K562 (cell line): ENCODE results near the gene EPHB4. TPM values are rescaled to one million over a fixed set of nuclear protein-coding genes. Genes with fewer than 3 reads are reported as not detected.

Experiments
- ATAC-seq: fragments of 200-7000 bp; cut with Tn5 transposase; 3 replicates; pipeline ENCODE4 v1.9.1; 2020; ENCODE audit warnings: moderate library complexity
- BruUV-seq: library from RNA; stranded (reverse); fragments of 400-500 nt; replicated peaks from 2 replicates; lab custom pipeline; 2021; lab: Mats Ljungman, UMichigan
- CTCF ChIA-PET: fragments of 300-600 bp; formaldehyde crosslinking; extraction: SDS; loops from one replicate; lab custom pipeline; 2021; ENCODE audit warnings: low intra/inter-chr PET ratio; lab: Yijun Ruan, JAX
- POLR2A ChIA-PET: fragments of 300-600, 350-650 bp; sonication (Branson Sonifier 250); formaldehyde crosslinking; extraction: SDS; loops from one replicate; lab custom pipeline; 2021; ENCODE audit warnings: antibody characterized with exemption, inconsistent platforms; lab: Yijun Ruan, JAX
- DNase-seq, 4 experiments: peaks; one replicate each; pipeline versions ENCODE4 v3.0.0 to v3.0.0-alpha.2; 2011 to 2018; ENCODE audit warnings: low spot score in 3 of 4, mixed read lengths in 3 of 4; ENCODE audit errors: extremely low read depth in 1 of 4
- FAIRE-seq: peaks from 2 replicates; lab custom pipeline; 2011; peaks lifted over from hg19 to GRCh38; lab: Jason Lieb, UNC
- H2AFZ ChIP-seq: 2 replicates; pipeline ENCODE4 v1.6.0; 2011; ENCODE audit warnings: low read depth, low read length, control low read depth, inconsistent platforms
- H3K27ac ChIP-seq: fragments of 200-600 bp; 3 replicates; pipeline ENCODE4 v1.8.0; 2011; ENCODE audit warnings: low read depth, mild to moderate bottlenecking, control low read depth, inconsistent platforms, low read length, moderate library complexity, mixed read lengths; ENCODE audit errors: extremely low read depth
- H3K27me3 ChIP-seq, 2 experiments: fragments of 300-600 bp in 1 of 2; 2 replicates in 1 of 2; 3 replicates in 1 of 2; pipeline versions ENCODE4 v1.6.0 to v1.8.0; 2011; ENCODE audit warnings: inconsistent platforms in 2 of 2, low read length in 2 of 2, mild to moderate bottlenecking in 1 of 2, mixed read lengths in 1 of 2, moderate library complexity in 1 of 2; ENCODE audit not compliant: control insufficient read depth in 2 of 2, insufficient read depth in 2 of 2
- H3K36me3 ChIP-seq: fragments of 300-600 bp; 3 replicates; pipeline ENCODE4 v1.8.0; 2011; ENCODE audit warnings: mild to moderate bottlenecking, low read length, inconsistent platforms; ENCODE audit not compliant: control insufficient read depth, insufficient read depth
- H3K4me1 ChIP-seq, 2 experiments: fragments of 200-600 bp in 1 of 2; replicated peaks in 1 of 2; 2 replicates in 1 of 2; 3 replicates in 1 of 2; pipeline versions ENCODE4 v1.5.1 to v1.8.0; 2011; ENCODE audit warnings: inconsistent platforms in 2 of 2, low read length in 2 of 2, mild to moderate bottlenecking in 1 of 2, mixed read lengths in 1 of 2, moderate library complexity in 1 of 2; ENCODE audit not compliant: control insufficient read depth in 2 of 2, insufficient read depth in 2 of 2
- H3K4me2 ChIP-seq: 2 replicates; pipeline ENCODE4 v1.6.1; 2011; ENCODE audit warnings: low read length, control low read depth, inconsistent platforms, mixed read lengths; ENCODE audit not compliant: insufficient read depth
- H3K4me3 ChIP-seq: fragments of 200-600 bp; sonication (generic), shearing (Covaris generic); 2 replicates; pipeline ENCODE4 v1.5.1; 2016; ENCODE audit warnings: control low read depth, inconsistent platforms
- H3K79me2 ChIP-seq: fragments of 200-600 bp; 3 replicates; pipeline ENCODE4 v1.8.0; 2011; ENCODE audit warnings: low read length, inconsistent platforms; ENCODE audit not compliant: control insufficient read depth, insufficient read depth
- H3K9ac ChIP-seq, 2 experiments: 2 replicates each; pipeline versions ENCODE4 v1.6.0 to v1.6.1; 2011; ENCODE audit warnings: low read depth in 2 of 2, low read length in 2 of 2, control low read depth in 1 of 2, inconsistent platforms in 1 of 2, mild to moderate bottlenecking in 1 of 2, mixed read lengths in 1 of 2; ENCODE audit not compliant: insufficient read depth in 1 of 2
- H3K9me1 ChIP-seq: one replicate; pipeline ENCODE4 v1.6.0; 2011; ENCODE audit warnings: inconsistent platforms, mild to moderate bottlenecking, low read length, moderate library complexity; ENCODE audit not compliant: control insufficient read depth, insufficient read depth
- H3K9me3 ChIP-seq: replicated peaks from 2 replicates; pipeline ENCODE4 v1.5.1; 2011; ENCODE audit warnings: low read depth, low read length, inconsistent platforms; ENCODE audit not compliant: control insufficient read depth, insufficient read depth
- H4K20me1 ChIP-seq: replicated peaks from 2 replicates; pipeline ENCODE4 v1.6.1; 2011; ENCODE audit warnings: low read length, inconsistent platforms, mixed read lengths; ENCODE audit not compliant: control insufficient read depth, insufficient read depth
- ARID1B ChIP-seq: fragments of 450-650 bp; IDR thresholded peaks from 2 replicates; pipeline ENCODE4 v1.6.1; 2016; ENCODE audit warnings: antibody characterized with exemption, mild to moderate bottlenecking, inconsistent platforms
- ARNT ChIP-seq, 2 experiments: fragments of 450-650 bp; IDR thresholded peaks; 2 replicates each; pipeline ENCODE4 v1.6.1; 2016; ENCODE audit warnings: mild to moderate bottlenecking in 1 of 2
- ATF1 ChIP-seq, 2 experiments: fragments of 450-650 bp in 1 of 2; IDR thresholded peaks; 2 replicates each; pipeline ENCODE4 v1.6.1; 2016; ENCODE audit warnings: missing compliant biosample characterization in 1 of 2, missing genetic modification characterization in 1 of 2
- CBFB ChIP-seq: sonication (generic); formaldehyde crosslinking; IDR thresholded peaks from 2 replicates; pipeline ENCODE4 v1.4.0; 2020; ENCODE audit warnings: mild to moderate bottlenecking, missing genetic modification reagents
- CBX5 ChIP-seq: IDR thresholded peaks from 2 replicates; pipeline ENCODE4 v1.6.1; 2014; ENCODE audit warnings: low read depth, borderline replicate concordance
- E2F4 ChIP-seq: sonication (generic); formaldehyde crosslinking; IDR thresholded peaks from 2 replicates; pipeline ENCODE4 v1.8.0; 2022; ENCODE audit warnings: mild to moderate bottlenecking, low read depth, missing genetic modification reagents
- GTF2F1 ChIP-seq: IDR thresholded peaks from 2 replicates; pipeline ENCODE4 v1.6.1; 2011; ENCODE audit warnings: low read depth, low read length, improper control_type of control experiment
- HDAC2 ChIP-seq: fragments of 450-650 bp; IDR thresholded peaks from 2 replicates; pipeline ENCODE4 v1.6.1; 2016; ENCODE audit warnings: mild to moderate bottlenecking
- MCM3 ChIP-seq: fragments of 450-650 bp; IDR thresholded peaks from 2 replicates; pipeline ENCODE4 v1.6.1; 2016
- TCFL5 ChIP-seq: fragments of 250-450 bp; sonication (Bioruptor Pico); conservative IDR thresholded peaks from 2 replicates; pipeline ENCODE4 v1.6.1; 2021; ENCODE audit warnings: mild to moderate bottlenecking, moderate library complexity, matching md5 sums
- VEZF1 ChIP-seq: fragments of 200-800 bp; sonication (Bioruptor generic); IDR thresholded peaks from 2 replicates; pipeline ENCODE4 v1.6.1; 2017; ENCODE audit warnings: missing genetic modification characterization, missing compliant biosample characterization
- ZEB2 ChIP-seq: fragments of 450-650 bp; IDR thresholded peaks from 2 replicates; pipeline ENCODE4 v1.6.1; 2016
- ZNF431 ChIP-seq: sonication (generic); formaldehyde crosslinking; IDR thresholded peaks from 2 replicates; pipeline ENCODE4 v1.8.0; 2022; ENCODE audit warnings: mild to moderate bottlenecking, missing genetic modification reagents
- ZNF766 ChIP-seq: fragments of 200-800 bp; sonication (Bioruptor generic); conservative IDR thresholded peaks from 2 replicates; pipeline ENCODE4 v1.6.1; 2016; ENCODE audit warnings: missing genetic modification characterization, missing compliant biosample characterization
- WGBS: fragments of 100-300 bp; shearing (Covaris generic); methylation state at CpG from one replicate; pipeline ENCODE4 v1.1.6; 2016; ENCODE audit warnings: low coverage, mixed read lengths; ENCODE audit not compliant: insufficient coverage; ENCODE audit errors: missing lambda C conversion rate; 5-methylcytosine and 5-hydroxymethylcytosine counted together
- in situ Hi-C: fragments of 300-500 bp; cut with MboI; formaldehyde crosslinking; loops from 4 replicates; pipeline ENCODE4 v1.15.0; 2018; ENCODE audit warnings: inconsistent platforms, mixed read lengths
- intact Hi-C: fragments of 100-400 bp; cut with micrococcal nuclease; formaldehyde crosslinking; loops from 2 replicates; pipeline ENCODE4 v1.14.2; 2022
- polyA plus RNA-seq, 8 experiments: library from polyadenylated mRNA; depleted of rRNA in 4 of 8; stranded (reverse) in 5 of 8; unstranded in 3 of 8; fragments of >200 nt; fragmentation: Nextera tagmentation in 2 of 8; fragmentation: Illumina TruSeq in 1 of 8; extraction: Ambion mirVana in 2 of 8; extraction: Trizol in 1 of 8; gene quantifications; 2 replicates each; pipeline versions ENCODE4 v1.2.1 to v1.2.3, GENCODE V29; 2011 to 2014; ENCODE audit warnings: inconsistent platforms in 1 of 8, missing spikeins in 1 of 8
- total RNA-seq, 7 experiments: library from RNA; depleted of rRNA in 6 of 7; stranded (reverse); fragments of >200 nt in 6 of 7; fragmentation: Illumina TruSeq in 2 of 7; extraction: Trizol in 2 of 7; gene quantifications; 2 replicates each; pipeline versions ENCODE4 v1.2.1 to v1.2.3, GENCODE V29; 2011 to 2021; ENCODE audit warnings: low replicate concordance in 1 of 7
- TF ChIP-seq, protein P1 (sequence below): fragments of 250-450 bp; sonication (Bioruptor Pico); IDR thresholded peaks from 2 replicates; pipeline ENCODE4 v1.5.0; 2020; ENCODE audit warnings: mild to moderate bottlenecking

The EPHB4 gene
- total and polyA plus RNA-seq, 9 of the 15 experiments (the other 6 are each of a cell fraction or from before 2014, with no cell fraction given), result 1.2 to 82.1 (median 37.9) TPM

DNA sequence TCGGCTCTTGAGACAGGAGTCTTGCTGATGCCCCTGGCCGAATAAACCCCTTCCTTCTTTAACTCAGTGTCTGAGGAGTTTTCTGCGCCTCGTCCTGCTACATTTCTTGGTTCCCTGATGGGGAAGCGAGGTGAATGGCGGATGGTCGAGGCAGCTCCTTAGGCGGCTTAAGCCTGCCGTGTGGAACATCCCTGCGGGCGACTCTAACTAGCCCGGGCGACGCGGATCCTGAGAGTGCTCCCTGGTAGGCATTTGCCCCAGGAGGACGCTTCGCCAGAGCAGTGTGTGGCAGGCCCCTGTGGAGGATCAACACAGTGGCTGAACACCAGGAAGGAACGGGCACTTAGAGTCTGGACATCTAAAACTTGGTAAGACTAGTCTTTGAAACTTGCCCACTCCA is 12.0 kb upstream of the EPHB4 start (continued):
- TF ChIP-seq MCM3, result no peak

DNA sequence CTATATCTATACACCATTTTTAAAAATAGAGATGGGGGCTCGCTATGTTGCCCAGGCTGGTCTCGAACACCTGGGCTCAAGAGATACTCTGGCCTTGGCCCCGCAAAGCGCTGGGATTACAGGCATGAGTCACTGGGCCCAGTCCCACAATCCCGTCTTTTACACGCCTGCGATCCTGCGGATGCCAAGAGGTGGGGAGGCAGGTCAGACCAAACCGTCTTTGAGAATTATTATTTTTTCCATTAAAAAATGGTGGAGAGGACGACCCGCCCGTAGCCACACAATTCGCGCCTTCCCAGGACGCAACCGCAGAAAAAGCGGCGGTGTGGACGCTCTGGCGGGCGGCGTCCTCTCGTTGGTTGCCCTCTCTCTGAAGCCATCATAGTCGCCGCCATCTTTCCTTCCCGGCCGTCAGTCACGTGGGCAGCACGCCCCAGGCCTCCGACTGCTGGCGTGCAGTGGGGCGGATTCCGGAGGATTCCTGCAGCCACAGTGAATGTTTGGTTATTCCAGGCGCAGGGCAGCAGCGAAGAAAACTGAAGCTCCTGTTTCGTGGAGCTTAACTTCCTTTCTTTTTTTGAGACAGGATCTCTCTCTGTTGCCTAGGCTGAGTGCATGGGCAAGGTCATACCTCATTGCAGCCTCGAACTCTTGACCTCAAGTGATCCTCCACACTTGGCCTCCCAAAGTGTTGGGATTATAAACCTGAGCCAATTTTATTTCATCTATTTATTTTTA is 9.9 kb upstream of the EPHB4 start:
- DNase-seq, result peak; percentile 84 to 96 (median 87)
- no peaks in the 10 kb centered on the region for H4K20me1 ChIP-seq
- H3K9me3 ChIP-seq, result no peaks in the 10 kb centered on the region
- peak overlapping the region; percentile 21 for H3K4me3 ChIP-seq
- no peaks in the 10 kb centered on the region for H3K36me3 ChIP-seq
- ATAC-seq, result peak; percentile 96
- peak overlapping the region; percentile 87 for H2AFZ ChIP-seq
- peaks cover 12 to 48% of the 10 kb centered on the region in 2 experiments; a peak in 3 of 5 replicates for H3K4me1 ChIP-seq
- in situ Hi-C loops (no loop called here), intact Hi-C loops (no loop called here)
- peak overlapping the region; percentile 74 to 88 for H3K9ac ChIP-seq
- POLR2A ChIA-PET, result interaction anchor here (0.5 kb wide), 1 partner anchor 114 kb away, joined by 3 read pairs; no protein-coding TSS in a partner anchor
- 24% methylated on average over 37 of the region's 37 CpGs for WGBS
- peak overlapping the region; percentile 72 for H3K4me2 ChIP-seq
- CTCF ChIA-PET, result interaction anchor here (0.6 kb wide), 1 partner anchor 116 kb away, joined by 3 read pairs; no protein-coding TSS in a partner anchor
- H3K27ac ChIP-seq, result peak overlapping the region; percentile 80
- H3K9me1 ChIP-seq, result no peaks in the 10 kb centered on the region
- TSS peak; percentile 93 for BruUV-seq
- no peaks in the 10 kb centered on the region for H3K79me2 ChIP-seq
- FAIRE-seq, result peak; percentile 77
- no peaks in the 10 kb centered on the region for H3K27me3 ChIP-seq
- TF ChIP-seq VEZF1 (CRISPR knock-in tag) (peak; percentile 53; the same call in 1 of the 2 replicates), CBX5 (peak; percentile 65; the same call in 1 of the 2 replicates), CBFB (peak; percentile 96), ARID1B (peak; percentile 53; the same call in 1 of the 2 replicates), ARNT (IDR thresholded peaks at IDR 0.05) (peak; percentile 51 to 54; a peak in 1 of 4 replicates), HDAC2 (peak; percentile 31; the same call in 1 of the 2 replicates), GTF2F1 (no peak), ZNF431 (peak; percentile 48; the same call in 1 of the 2 replicates), ATF1 (CRISPR knock-in tag; IDR thresholded peaks at IDR 0.05) (no peak), ATF1 (tag; IDR thresholded peaks at IDR 0.05) (peak; percentile 80), ZNF766 (CRISPR knock-in tag) (peak; percentile 83), E2F4 (CRISPR knock-in tag) (peak; percentile 76; the same call in 1 of the 2 replicates), TCFL5 (CRISPR knock-in tag) (no peak), ZEB2 (0 out of 2 replicates have a peak, but pooled peaks have one; percentile 33)
- TF ChIP-seq, protein P1, sequence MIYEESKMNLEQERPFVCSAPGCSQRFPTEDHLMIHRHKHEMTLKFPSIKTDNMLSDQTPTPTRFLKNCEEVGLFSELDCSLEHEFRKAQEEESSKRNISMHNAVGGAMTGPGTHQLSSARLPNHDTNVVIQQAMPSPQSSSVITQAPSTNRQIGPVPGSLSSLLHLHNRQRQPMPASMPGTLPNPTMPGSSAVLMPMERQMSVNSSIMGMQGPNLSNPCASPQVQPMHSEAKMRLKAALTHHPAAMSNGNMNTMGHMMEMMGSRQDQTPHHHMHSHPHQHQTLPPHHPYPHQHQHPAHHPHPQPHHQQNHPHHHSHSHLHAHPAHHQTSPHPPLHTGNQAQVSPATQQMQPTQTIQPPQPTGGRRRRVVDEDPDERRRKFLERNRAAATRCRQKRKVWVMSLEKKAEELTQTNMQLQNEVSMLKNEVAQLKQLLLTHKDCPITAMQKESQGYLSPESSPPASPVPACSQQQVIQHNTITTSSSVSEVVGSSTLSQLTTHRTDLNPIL (CRISPR knock-in tag), result no peak
